Mucosa of stomach (tissue), 1 donor: Measurements from ENCODE around the gene HOXD13.

Source experiments
- H3K27me3 ChIP-seq: one replicate; pipeline ENCODE4 v1.7.0; 2013; ENCODE audit warnings: mild to moderate bottlenecking, low read length; ENCODE audit not compliant: control insufficient read depth, insufficient read depth
- H3K36me3 ChIP-seq: one replicate; pipeline ENCODE4 v1.7.0; 2013; ENCODE audit warnings: low read length; ENCODE audit not compliant: control insufficient read depth, insufficient read depth
- H3K4me1 ChIP-seq: one replicate; pipeline ENCODE4 v1.7.0; 2013; ENCODE audit warnings: mild to moderate bottlenecking, low read length; ENCODE audit not compliant: control insufficient read depth, insufficient read depth
- H3K4me3 ChIP-seq: one replicate; pipeline ENCODE4 v1.7.0; 2013; ENCODE audit warnings: low read length
- H3K9ac ChIP-seq: one replicate; pipeline ENCODE4 v1.7.0; 2013; ENCODE audit warnings: mild to moderate bottlenecking, low read length, moderate library complexity
- H3K9me3 ChIP-seq: one replicate; pipeline ENCODE4 v1.7.0; 2013; ENCODE audit warnings: mild to moderate bottlenecking, low read length, moderate library complexity; ENCODE audit not compliant: control insufficient read depth
- donor health status: Pancreatic carcinoma.

The HOXD13 gene

GRCh38 chr2:176092270-176093144 lies at the start of gene HOXD13:
HOXD13 (plus strand) TSS chr2:176092721; CDS start chr2:176092891, 170 bp downstream.
- Histone ChIP-seq H3K4me3 (no peak within 1 kb of the TSS), H3K9me3 (no peaks in the 10 kb centered on the region), H3K27me3 (peaks cover 97% of the 10 kb centered on the region), H3K4me1 (peaks cover 23% of the 10 kb centered on the region), H3K9ac (no peak within 1 kb of the TSS), H3K36me3 (no peaks in the 10 kb centered on the region)

GRCh38 chr2:176056406-176056805 lies 36.1 kb upstream of the HOXD13 start:
- Histone ChIP-seq H3K4me1 (no peaks in the 10 kb centered on the region), H3K4me3 (no peak overlapping the region), H3K9me3 (no peaks in the 10 kb centered on the region), H3K36me3 (no peaks in the 10 kb centered on the region), H3K27me3 (peaks cover 4% of the 10 kb centered on the region), H3K9ac (no peak overlapping the region)

GRCh38 chr2:176063958-176064357 lies 28.6 kb upstream of the HOXD13 start:
- Histone ChIP-seq H3K27me3 (peaks cover 41% of the 10 kb centered on the region), H3K4me3 (no peak overlapping the region), H3K9ac (no peak overlapping the region), H3K4me1 (peaks cover 14% of the 10 kb centered on the region), H3K36me3 (no peaks in the 10 kb centered on the region), H3K9me3 (no peaks in the 10 kb centered on the region)

- no peak overlapping the region for H3K4me3 ChIP-seq
- H3K9ac ChIP-seq: no peak overlapping the region
- peaks cover 14% of the 10 kb centered on the region for H3K4me1 ChIP-seq
- no peaks in the 10 kb centered on the region for H3K36me3 ChIP-seq
- no peaks in the 10 kb centered on the region for H3K9me3 ChIP-seq
- peaks cover 70% of the 10 kb centered on the region for H3K27me3 ChIP-seq
These were observed 25.6 kb upstream of the HOXD13 start for GRCh38 chr2:176066645-176067588.

GRCh38 chr2:176067589-176068418 lies 24.7 kb upstream of the HOXD13 start:
- Histone ChIP-seq H3K9me3 (no peaks in the 10 kb centered on the region), H3K9ac (no peak overlapping the region), H3K4me3 (no peak overlapping the region), H3K4me1 (peaks cover 14% of the 10 kb centered on the region), H3K36me3 (no peaks in the 10 kb centered on the region), H3K27me3 (peaks cover 79% of the 10 kb centered on the region)

- H3K27me3 ChIP-seq: peaks cover 84% of the 10 kb centered on the region
These were observed 24.1 kb upstream of the HOXD13 start for GRCh38 chr2:176068419-176068832.

GRCh38 chr2:176071330-176072291 lies 20.9 kb upstream of the HOXD13 start:
- Histone ChIP-seq H3K4me1 (peaks cover 14% of the 10 kb centered on the region), H3K36me3 (no peaks in the 10 kb centered on the region), H3K27me3 (peaks cover 99% of the 10 kb centered on the region), H3K9ac (no peak overlapping the region), H3K4me3 (no peak overlapping the region), H3K9me3 (no peaks in the 10 kb centered on the region)

More at GRCh38 chr2:176068419-176068832, 24.1 kb upstream of the HOXD13 start:
- no peak overlapping the region for H3K9ac ChIP-seq
- peaks cover 14% of the 10 kb centered on the region for H3K4me1 ChIP-seq
- H3K4me3 ChIP-seq: no peak overlapping the region
- no peaks in the 10 kb centered on the region for H3K9me3 ChIP-seq
- H3K36me3 ChIP-seq: no peaks in the 10 kb centered on the region

GRCh38 chr2:176072292-176072669 lies 20.2 kb upstream of the HOXD13 start:
- Histone ChIP-seq H3K9ac (no peak overlapping the region), H3K9me3 (no peaks in the 10 kb centered on the region), H3K27me3 (peaks cover 99% of the 10 kb centered on the region), H3K4me1 (peaks cover 8% of the 10 kb centered on the region), H3K36me3 (no peaks in the 10 kb centered on the region), H3K4me3 (no peak overlapping the region)

GRCh38 chr2:176072951-176073904 lies 19.3 kb upstream of the HOXD13 start:
- Histone ChIP-seq H3K27me3 (peaks cover 94% of the 10 kb centered on the region), H3K9ac (no peak overlapping the region), H3K4me1 (no peaks in the 10 kb centered on the region)

GRCh38 chr2:176074919-176075425 lies 17.5 kb upstream of the HOXD13 start:
- H3K9me3 ChIP-seq: no peaks in the 10 kb centered on the region
- no peak overlapping the region for H3K9ac ChIP-seq
- H3K27me3 ChIP-seq: peaks cover 94% of the 10 kb centered on the region
- no peaks in the 10 kb centered on the region for H3K36me3 ChIP-seq
- H3K4me3 ChIP-seq: no peak overlapping the region
- peaks cover 8% of the 10 kb centered on the region for H3K4me1 ChIP-seq

More at GRCh38 chr2:176072951-176073904, 19.3 kb upstream of the HOXD13 start:
- Histone ChIP-seq H3K9me3 (no peaks in the 10 kb centered on the region), H3K36me3 (no peaks in the 10 kb centered on the region), H3K4me3 (no peak overlapping the region)
